HCT116 (cell line): ENCODE results near the gene CD300LD.

Experiments used
- EZH2 ChIP-seq: fragments of 200-600 bp; sonication (generic); IDR thresholded peaks from 2 replicates; pipeline ENCODE4 v1.6.1; 2017; ENCODE audit warnings: antibody characterized with exemption, mixed run types
- POLR2A ChIP-seq: IDR thresholded peaks from 2 replicates; pipeline ENCODE4 v1.7.0; 2011; ENCODE audit warnings: borderline replicate concordance; ENCODE audit not compliant: insufficient read depth, insufficient read length; ENCODE audit errors: extremely low read depth
- TF ChIP-seq, protein P1 (sequence below), 3 experiments: fragments of 200-600 bp in 1 of 3; sonication (generic) in 1 of 3; IDR thresholded peaks in 2 of 3; conservative IDR thresholded peaks in 1 of 3; 2 replicates each; pipeline ENCODE4 v1.5.1; 2012 to 2017; ENCODE audit warnings: low read depth in 2 of 3, low read length in 2 of 3, antibody characterized with exemption in 1 of 3, borderline replicate concordance in 1 of 3, control low read depth in 1 of 3, mild to moderate bottlenecking in 1 of 3, mixed read lengths in 1 of 3, mixed run types in 1 of 3, moderate library complexity in 1 of 3; ENCODE audit not compliant: insufficient read depth in 1 of 3
- TF ChIP-seq, protein P2 (sequence below): IDR thresholded peaks from 2 replicates; pipeline ENCODE4 v1.6.1; 2012
- TF ChIP-seq, protein P3 (sequence below): IDR thresholded peaks from 2 replicates; pipeline ENCODE4 v1.6.1; 2011; ENCODE audit warnings: mild to moderate bottlenecking, low read length, moderate library complexity; ENCODE audit not compliant: insufficient replicate concordance; ENCODE audit errors: extremely low read depth

DNA sequence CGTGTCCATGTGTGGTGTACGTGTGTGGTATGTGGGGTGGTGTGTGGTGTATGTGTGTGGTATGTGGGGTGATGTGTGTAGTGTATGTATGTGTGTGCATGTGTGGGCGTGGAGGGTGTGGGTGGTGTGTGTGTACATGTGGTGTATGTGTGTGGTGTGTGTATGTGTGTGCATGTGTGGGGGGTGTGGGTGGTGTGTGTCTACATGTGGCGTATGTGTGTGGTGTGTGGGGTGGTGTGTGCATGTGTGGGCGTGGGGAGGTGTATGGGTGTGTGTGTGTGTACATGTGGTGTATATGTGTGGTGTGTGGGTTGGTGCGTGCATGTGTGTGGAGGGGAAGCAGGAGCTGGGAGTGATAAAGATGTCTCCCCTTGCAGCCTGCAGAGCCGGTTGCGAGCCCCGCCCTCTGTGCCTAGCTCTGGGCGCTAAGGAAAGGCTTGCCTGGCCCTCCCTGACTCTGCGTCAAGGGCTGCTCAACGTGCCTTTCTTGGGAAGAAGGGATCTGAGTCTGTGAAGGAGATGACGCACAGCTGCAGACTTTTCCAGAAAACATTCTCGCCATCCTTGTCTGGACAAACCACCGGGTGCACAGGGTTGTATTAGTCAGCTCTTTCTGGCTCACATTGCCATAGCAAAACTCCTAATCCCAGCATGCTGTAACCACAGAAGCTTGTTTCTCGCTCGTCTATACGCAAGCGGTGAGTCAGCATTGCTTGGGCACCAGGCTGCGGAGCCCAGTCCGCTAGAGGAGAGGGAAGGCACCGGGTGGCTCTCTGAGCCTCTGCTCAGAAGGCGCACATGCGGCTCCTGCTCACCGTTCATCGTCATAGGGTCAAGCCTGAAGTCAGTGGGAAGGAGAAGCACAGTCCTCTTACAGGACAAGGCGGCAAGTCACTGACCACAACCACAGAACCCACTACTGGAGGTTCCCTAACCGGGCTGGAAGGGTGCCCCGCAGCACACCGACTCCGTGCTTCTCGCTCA lies 22.8 kb downstream of the CD300LD start:
- no peak for TF ChIP-seq EZH2
- TF ChIP-seq, protein P1, sequence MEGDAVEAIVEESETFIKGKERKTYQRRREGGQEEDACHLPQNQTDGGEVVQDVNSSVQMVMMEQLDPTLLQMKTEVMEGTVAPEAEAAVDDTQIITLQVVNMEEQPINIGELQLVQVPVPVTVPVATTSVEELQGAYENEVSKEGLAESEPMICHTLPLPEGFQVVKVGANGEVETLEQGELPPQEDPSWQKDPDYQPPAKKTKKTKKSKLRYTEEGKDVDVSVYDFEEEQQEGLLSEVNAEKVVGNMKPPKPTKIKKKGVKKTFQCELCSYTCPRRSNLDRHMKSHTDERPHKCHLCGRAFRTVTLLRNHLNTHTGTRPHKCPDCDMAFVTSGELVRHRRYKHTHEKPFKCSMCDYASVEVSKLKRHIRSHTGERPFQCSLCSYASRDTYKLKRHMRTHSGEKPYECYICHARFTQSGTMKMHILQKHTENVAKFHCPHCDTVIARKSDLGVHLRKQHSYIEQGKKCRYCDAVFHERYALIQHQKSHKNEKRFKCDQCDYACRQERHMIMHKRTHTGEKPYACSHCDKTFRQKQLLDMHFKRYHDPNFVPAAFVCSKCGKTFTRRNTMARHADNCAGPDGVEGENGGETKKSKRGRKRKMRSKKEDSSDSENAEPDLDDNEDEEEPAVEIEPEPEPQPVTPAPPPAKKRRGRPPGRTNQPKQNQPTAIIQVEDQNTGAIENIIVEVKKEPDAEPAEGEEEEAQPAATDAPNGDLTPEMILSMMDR (IDR thresholded peaks at IDR 0.05 in 2 of 3, conservative IDR thresholded peaks at IDR 0.05 in 1 of 3; ENCODE audit: borderline replicate concordance in 1 of 3, insufficient read depth in 1 of 3, low read depth in 2 of 3, low read length in 2 of 3): no peak
- TF ChIP-seq, protein P2, sequence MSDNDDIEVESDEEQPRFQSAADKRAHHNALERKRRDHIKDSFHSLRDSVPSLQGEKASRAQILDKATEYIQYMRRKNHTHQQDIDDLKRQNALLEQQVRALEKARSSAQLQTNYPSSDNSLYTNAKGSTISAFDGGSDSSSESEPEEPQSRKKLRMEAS: peak; percentile 93
- TF ChIP-seq, protein P3, sequence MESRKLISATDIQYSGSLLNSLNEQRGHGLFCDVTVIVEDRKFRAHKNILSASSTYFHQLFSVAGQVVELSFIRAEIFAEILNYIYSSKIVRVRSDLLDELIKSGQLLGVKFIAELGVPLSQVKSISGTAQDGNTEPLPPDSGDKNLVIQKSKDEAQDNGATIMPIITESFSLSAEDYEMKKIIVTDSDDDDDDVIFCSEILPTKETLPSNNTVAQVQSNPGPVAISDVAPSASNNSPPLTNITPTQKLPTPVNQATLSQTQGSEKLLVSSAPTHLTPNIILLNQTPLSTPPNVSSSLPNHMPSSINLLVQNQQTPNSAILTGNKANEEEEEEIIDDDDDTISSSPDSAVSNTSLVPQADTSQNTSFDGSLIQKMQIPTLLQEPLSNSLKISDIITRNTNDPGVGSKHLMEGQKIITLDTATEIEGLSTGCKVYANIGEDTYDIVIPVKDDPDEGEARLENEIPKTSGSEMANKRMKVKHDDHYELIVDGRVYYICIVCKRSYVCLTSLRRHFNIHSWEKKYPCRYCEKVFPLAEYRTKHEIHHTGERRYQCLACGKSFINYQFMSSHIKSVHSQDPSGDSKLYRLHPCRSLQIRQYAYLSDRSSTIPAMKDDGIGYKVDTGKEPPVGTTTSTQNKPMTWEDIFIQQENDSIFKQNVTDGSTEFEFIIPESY: no peak
- no peak for TF ChIP-seq POLR2A
